HG03571 (cell line): ENCODE data around the gene FGF4.
"Not testable (repeated sequence)": the region's sequence is repeated elsewhere in the genome, so short reads cannot be mapped to it uniquely, and the experiment has no call there.

ENCODE experiments used
- ATAC-seq: cut with Tn5 transposase; IDR thresholded peaks from one replicate; pipeline ENCODE4 v1.9.1; 2021; ENCODE audit not compliant: unreplicated experiment

FGF4 gene

GRCh38 chr11:69774354-69775162 is 583 bp downstream of the FGF4 start:
- no peak for ATAC-seq

- no peak for ATAC-seq
Observed at GRCh38 chr11:69773626-69774353, 1.4 kb downstream of the FGF4 start.

GRCh38 chr11:69771466-69771865 is 3.7 kb downstream of the FGF4 start:
- ATAC-seq, result no peak

- ATAC-seq, result no peak
Observed at GRCh38 chr11:69770540-69770939, 4.6 kb downstream of the FGF4 start.

- ATAC-seq, result no peak
Observed at GRCh38 chr11:69765498-69765995, 9.6 kb downstream of the FGF4 start.

GRCh38 chr11:69764918-69765317 is 10.2 kb downstream of the FGF4 start:
- ATAC-seq, result not testable (repeated sequence)

- ATAC-seq, result no peak
Observed at GRCh38 chr11:69760319-69760718, 14.8 kb downstream of the FGF4 start.

- ATAC-seq, result no peak
Observed at GRCh38 chr11:69752890-69753289, 22.3 kb downstream of the FGF4 start.

GRCh38 chr11:69750875-69751597 is 24.1 kb downstream of the FGF4 start:
- ATAC-seq, result no peak

- no peak for ATAC-seq
Observed at GRCh38 chr11:69750108-69750850, 24.9 kb downstream of the FGF4 start.

GRCh38 chr11:69748637-69749036 is 26.5 kb downstream of the FGF4 start:
- no peak for ATAC-seq

GRCh38 chr11:69746752-69747742 is 28.1 kb downstream of the FGF4 start:
- ATAC-seq, result no peak

- ATAC-seq, result no peak
Observed at GRCh38 chr11:69746140-69746539, 29.0 kb downstream of the FGF4 start.

- no peak for ATAC-seq
Observed at GRCh38 chr11:69745201-69745600, 29.9 kb downstream of the FGF4 start.

- ATAC-seq, result no peak
Observed at GRCh38 chr11:69744435-69744834, 30.7 kb downstream of the FGF4 start.

- ATAC-seq, result no peak
Observed at GRCh38 chr11:69734841-69735240, 40.3 kb downstream of the FGF4 start.

- ATAC-seq, result no peak
Observed at GRCh38 chr11:69734367-69734766, 40.8 kb downstream of the FGF4 start.

- no peak for ATAC-seq
Observed at GRCh38 chr11:69732910-69733309, 42.2 kb downstream of the FGF4 start.

- no peak for ATAC-seq
Observed at GRCh38 chr11:69731110-69731509, 44.0 kb downstream of the FGF4 start.

GRCh38 chr11:69730500-69730899 is 44.6 kb downstream of the FGF4 start:
- no peak for ATAC-seq
